Measurements from ENCODE around the gene SCT. TPM values are rescaled to one million over a fixed set of nuclear protein-coding genes. Genes with fewer than 3 reads are reported as not detected.

SCT gene
- total and polyA plus RNA-seq, 2 donors from 2014 or later = not detected

DNA sequence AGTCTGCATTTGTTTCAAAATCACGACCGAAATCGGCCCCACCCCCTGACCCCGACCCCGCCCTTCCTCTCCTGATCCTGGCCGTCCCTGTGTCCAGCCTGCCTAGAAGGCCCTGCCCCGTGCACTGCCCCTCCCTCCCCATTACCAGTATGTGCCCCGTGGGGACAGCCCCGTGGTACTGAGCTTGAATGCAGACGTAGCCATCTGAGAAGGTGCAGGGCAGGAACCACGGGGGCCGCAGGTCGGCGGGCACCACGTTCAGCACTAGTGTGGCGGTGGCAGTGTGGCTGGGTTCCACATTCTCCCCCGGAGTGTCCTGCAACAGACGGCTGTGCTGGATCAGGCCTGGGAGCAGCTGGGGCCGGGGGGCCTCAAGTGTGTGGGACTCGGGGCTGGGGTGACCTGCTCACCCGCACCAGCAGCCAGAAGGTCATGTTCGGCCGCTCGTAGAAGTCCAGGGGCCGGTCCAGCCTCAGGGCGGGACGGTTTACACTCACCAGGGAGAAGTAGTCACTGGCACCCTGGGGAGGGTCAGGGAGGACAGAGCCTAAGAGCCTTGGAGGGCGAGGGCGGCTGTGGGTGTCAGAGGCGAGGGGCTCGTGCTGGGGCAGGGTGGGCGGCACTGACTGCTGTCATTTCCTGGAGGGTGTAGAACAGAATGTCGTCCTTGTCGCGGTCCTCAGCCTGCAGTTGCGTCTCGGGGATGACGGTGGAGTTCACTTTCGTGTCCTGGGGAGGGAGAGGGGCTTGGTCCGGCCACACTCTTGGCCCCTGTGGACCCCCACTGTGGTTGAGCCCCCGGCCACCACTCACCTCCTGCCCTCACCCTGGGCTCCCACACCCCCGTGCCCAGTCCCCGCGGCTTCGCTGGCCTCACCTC, 5.8 kb downstream of the SCT start:
- Histone ChIP-seq H3K27me3 (ENCODE audit: control insufficient read depth, insufficient read depth, low read length) (no peaks in the 10 kb centered on the region), H3K4me3 (ENCODE audit: low read length in 3 of 3) (no peak overlapping the region), H3K4me1 (ENCODE audit: control insufficient read depth in 2 of 3, insufficient read depth in 2 of 3, low read depth in 1 of 3, low read length in 3 of 3) (no peaks in the 10 kb centered on the region), H3K9me3 (ENCODE audit: control insufficient read depth in 2 of 3, insufficient read depth in 1 of 3, low read length in 3 of 3) (no peaks in the 10 kb centered on the region), H3K9ac (ENCODE audit: low read length in 3 of 3) (no peak overlapping the region), H3K27ac (ENCODE audit: low read depth in 2 of 2, low read length in 2 of 2) (no peak overlapping the region), H3K36me3 (ENCODE audit: control insufficient read depth in 2 of 3, insufficient read depth in 3 of 3, low read length in 3 of 3) (no peaks in the 10 kb centered on the region)
- intact Hi-C loops (cut with DNase I) = no loop called here
- FAIRE-seq (no peak), DNase-seq (peak in 2 of 5 donors; percentile 47 to 72)
- TF ChIP-seq, protein P1, sequence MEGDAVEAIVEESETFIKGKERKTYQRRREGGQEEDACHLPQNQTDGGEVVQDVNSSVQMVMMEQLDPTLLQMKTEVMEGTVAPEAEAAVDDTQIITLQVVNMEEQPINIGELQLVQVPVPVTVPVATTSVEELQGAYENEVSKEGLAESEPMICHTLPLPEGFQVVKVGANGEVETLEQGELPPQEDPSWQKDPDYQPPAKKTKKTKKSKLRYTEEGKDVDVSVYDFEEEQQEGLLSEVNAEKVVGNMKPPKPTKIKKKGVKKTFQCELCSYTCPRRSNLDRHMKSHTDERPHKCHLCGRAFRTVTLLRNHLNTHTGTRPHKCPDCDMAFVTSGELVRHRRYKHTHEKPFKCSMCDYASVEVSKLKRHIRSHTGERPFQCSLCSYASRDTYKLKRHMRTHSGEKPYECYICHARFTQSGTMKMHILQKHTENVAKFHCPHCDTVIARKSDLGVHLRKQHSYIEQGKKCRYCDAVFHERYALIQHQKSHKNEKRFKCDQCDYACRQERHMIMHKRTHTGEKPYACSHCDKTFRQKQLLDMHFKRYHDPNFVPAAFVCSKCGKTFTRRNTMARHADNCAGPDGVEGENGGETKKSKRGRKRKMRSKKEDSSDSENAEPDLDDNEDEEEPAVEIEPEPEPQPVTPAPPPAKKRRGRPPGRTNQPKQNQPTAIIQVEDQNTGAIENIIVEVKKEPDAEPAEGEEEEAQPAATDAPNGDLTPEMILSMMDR (IDR thresholded peaks at IDR 0.05; ENCODE audit: borderline replicate concordance, extremely low read depth, insufficient read depth) = no peak

DNA sequence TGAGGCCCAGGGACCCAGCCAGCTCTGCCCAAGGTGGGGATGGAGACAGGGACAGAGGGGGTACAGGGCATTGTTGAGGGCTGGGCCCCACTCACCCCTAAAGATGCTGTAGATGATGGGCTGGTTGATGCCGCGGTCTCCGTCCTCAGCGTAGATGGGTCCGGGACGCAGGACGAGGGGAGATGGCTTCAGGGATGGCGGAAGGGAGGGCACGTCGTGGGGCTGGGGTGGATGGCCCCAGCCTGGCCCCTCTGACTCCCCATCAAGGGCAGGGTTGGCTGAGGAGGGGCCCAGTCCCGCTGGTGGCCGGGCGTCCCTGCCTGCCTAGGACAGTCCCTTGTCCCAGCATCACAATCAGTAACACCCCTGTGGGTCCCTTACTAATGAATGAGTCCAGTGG, 6.8 kb downstream of the SCT start:
- TF ChIP-seq, protein P1 (IDR thresholded peaks at IDR 0.05; ENCODE audit: borderline replicate concordance, extremely low read depth, insufficient read depth) = no peak
- Histone ChIP-seq H3K9me3 (ENCODE audit: control insufficient read depth in 2 of 3, insufficient read depth in 1 of 3, low read length in 3 of 3) (no peaks in the 10 kb centered on the region), H3K4me3 (ENCODE audit: low read length in 3 of 3) (no peak overlapping the region), H3K9ac (ENCODE audit: low read length in 3 of 3) (no peak overlapping the region), H3K27me3 (ENCODE audit: control insufficient read depth, insufficient read depth, low read length) (no peaks in the 10 kb centered on the region), H3K4me1 (ENCODE audit: control insufficient read depth in 2 of 3, insufficient read depth in 2 of 3, low read depth in 1 of 3, low read length in 3 of 3) (peaks cover 0 to 4% (median 0%) of the 10 kb centered on the region in 3 donors), H3K36me3 (ENCODE audit: control insufficient read depth in 2 of 3, insufficient read depth in 3 of 3, low read length in 3 of 3) (no peaks in the 10 kb centered on the region), H3K27ac (ENCODE audit: low read depth in 2 of 2, low read length in 2 of 2) (no peak overlapping the region)
- intact Hi-C loops (cut with DNase I) = no loop called here
- DNase-seq (no peak), FAIRE-seq (no peak)

- intact Hi-C loops (cut with DNase I) = no loop called here
These were observed 7.3 kb downstream of the SCT start for GRCh38 chr11:619628-620050.

More at GRCh38 chr11:619628-620050, 7.3 kb downstream of the SCT start:
- Histone ChIP-seq H3K9ac (ENCODE audit: low read length in 3 of 3) (no peak overlapping the region), H3K36me3 (ENCODE audit: control insufficient read depth in 2 of 3, insufficient read depth in 3 of 3, low read length in 3 of 3) (no peaks in the 10 kb centered on the region), H3K27me3 (ENCODE audit: control insufficient read depth, insufficient read depth, low read length) (no peaks in the 10 kb centered on the region), H3K4me3 (ENCODE audit: low read length in 3 of 3) (no peak overlapping the region), H3K9me3 (ENCODE audit: control insufficient read depth in 2 of 3, insufficient read depth in 1 of 3, low read length in 3 of 3) (no peaks in the 10 kb centered on the region), H3K4me1 (ENCODE audit: control insufficient read depth in 2 of 3, insufficient read depth in 2 of 3, low read depth in 1 of 3, low read length in 3 of 3) (peaks cover 0 to 7% (median 0%) of the 10 kb centered on the region in 3 donors), H3K27ac (ENCODE audit: low read depth in 2 of 2, low read length in 2 of 2) (no peak overlapping the region)
- TF ChIP-seq, protein P1 (IDR thresholded peaks at IDR 0.05; ENCODE audit: borderline replicate concordance, extremely low read depth, insufficient read depth) = no peak
- no peak for FAIRE-seq
- peak in 2 of 5 donors; percentile 61 to 69 for DNase-seq

Data from kidney (tissue), 14 donors.